Islet precursor cell (in vitro differentiated cells): ENCODE data around the gene TMSB4X.
"Not testable (repeated sequence)": the region's sequence is repeated elsewhere in the genome, so short reads cannot be mapped to it uniquely, and the experiment has no call there.

Source experiments
- DNase-seq: peaks from one replicate; pipeline ENCODE4 v3.0.0-alpha.2; 2018

The TMSB4X gene

GRCh38 chrX:12997906-12998687 is 23.2 kb downstream of the TMSB4X start:
- DNase-seq, result no peak

GRCh38 chrX:12999422-12999821 is 24.5 kb downstream of the TMSB4X start:
- DNase-seq, result no peak

GRCh38 chrX:13000301-13000811 is 25.4 kb downstream of the TMSB4X start:
- DNase-seq, result no peak

GRCh38 chrX:13001097-13001496 is 26.2 kb downstream of the TMSB4X start:
- no peak for DNase-seq

GRCh38 chrX:13001961-13002671 is 27.2 kb downstream of the TMSB4X start:
- DNase-seq, result no peak

GRCh38 chrX:13005661-13006473 is 31.0 kb downstream of the TMSB4X start:
- DNase-seq, result no peak

GRCh38 chrX:13007519-13008188 is 32.7 kb downstream of the TMSB4X start:
- DNase-seq, result no peak

GRCh38 chrX:13008189-13008533 is 33.3 kb downstream of the TMSB4X start:
- DNase-seq, result no peak

GRCh38 chrX:13008851-13009250 is 33.9 kb downstream of the TMSB4X start:
- no peak for DNase-seq

GRCh38 chrX:13009273-13009672 is 34.4 kb downstream of the TMSB4X start:
- peak; percentile 57 for DNase-seq

GRCh38 chrX:13009844-13010243 is 34.9 kb downstream of the TMSB4X start:
- DNase-seq, result no peak

GRCh38 chrX:13010546-13010945 is 35.6 kb downstream of the TMSB4X start:
- no peak for DNase-seq

GRCh38 chrX:13013363-13014110 is 38.6 kb downstream of the TMSB4X start:
- DNase-seq, result no peak

- no peak for DNase-seq
Measured at GRCh38 chrX:13014111-13015096, 39.5 kb downstream of the TMSB4X start.

GRCh38 chrX:13015536-13016236 is 40.8 kb downstream of the TMSB4X start:
- DNase-seq, result no peak

- not testable (repeated sequence) for DNase-seq
Measured at GRCh38 chrX:13016731-13017130, 41.8 kb downstream of the TMSB4X start.

- no peak for DNase-seq
Measured at GRCh38 chrX:13022926-13023325, 48.0 kb downstream of the TMSB4X start.

GRCh38 chrX:13023567-13023966 is 48.7 kb downstream of the TMSB4X start:
- no peak for DNase-seq

GRCh38 chrX:13023979-13024378 is 49.1 kb downstream of the TMSB4X start:
- no peak for DNase-seq

- DNase-seq, result peak; percentile 90
Measured at GRCh38 chrX:13024986-13025385, 50.1 kb downstream of the TMSB4X start.
